Panc1 (cell line): ENCODE results near the gene TRAPPC6A. TPM values are rescaled to one million over a fixed set of nuclear protein-coding genes. Genes with fewer than 3 reads are reported as not detected.
A peak's percentile ranks its signal among the peaks of the same experiment; 100 is the strongest.

Experiments used
- ATAC-seq: fragments of 200-7000 bp; cut with Tn5 transposase; 2 replicates; pipeline ENCODE4 v1.9.1; 2020; ENCODE audit warnings: mild to moderate bottlenecking, moderate library complexity
- BruUV-seq: library from RNA; stranded (reverse); fragments of 400-500 nt; replicated peaks from 2 replicates; lab custom pipeline; 2021; lab: Mats Ljungman, UMichigan
- CTCF ChIA-PET: fragments of 300-600 bp; sonication (Branson Sonifier 250); formaldehyde crosslinking; loops from one replicate; lab custom pipeline; 2022; ENCODE audit warnings: antibody characterized with exemption; lab: Charles Lee
- POLR2A ChIA-PET: fragments of 300-600 bp; sonication (Branson Sonifier 250); formaldehyde crosslinking; loops from one replicate; lab custom pipeline; 2022; ENCODE audit warnings: antibody characterized with exemption; lab: Charles Lee
- DNase-seq: peaks from one replicate; pipeline ENCODE4 v3.0.0-alpha.2; 2010; ENCODE audit warnings: low read depth, low spot score
- H3K27ac ChIP-seq: 2 replicates; pipeline ENCODE4 v1.5.1; 2011; ENCODE audit warnings: mild to moderate bottlenecking, low read length, inconsistent platforms
- H3K27me3 ChIP-seq: fragments of 200-500 bp; sonication (Bioruptor generic); 2 replicates; pipeline ENCODE4 v1.6.0; 2014; ENCODE audit warnings: low read length, inconsistent platforms; ENCODE audit not compliant: control insufficient read depth, insufficient read depth
- H3K36me3 ChIP-seq: fragments of 200-500 bp; sonication (Bioruptor generic); 2 replicates; pipeline ENCODE4 v1.5.1; 2014; ENCODE audit warnings: inconsistent platforms, mild to moderate bottlenecking, low read length, moderate library complexity; ENCODE audit not compliant: control insufficient read depth, insufficient read depth
- H3K4me1 ChIP-seq: 2 replicates; pipeline ENCODE4 v1.5.1; 2011; ENCODE audit warnings: inconsistent platforms, mild to moderate bottlenecking, low read length, moderate library complexity; ENCODE audit not compliant: control insufficient read depth, insufficient read depth
- H3K4me3 ChIP-seq, 2 experiments: 2 replicates each; pipeline ENCODE4 v1.5.1; 2011 to 2012; ENCODE audit warnings: low read depth in 2 of 2, low read length in 2 of 2, mild to moderate bottlenecking in 2 of 2, inconsistent platforms in 1 of 2, moderate library complexity in 1 of 2
- H3K9me3 ChIP-seq: fragments of 200-500 bp; sonication (Bioruptor generic); 2 replicates; pipeline ENCODE4 v1.5.1; 2014; ENCODE audit warnings: low read depth, mild to moderate bottlenecking, inconsistent platforms, low read length, moderate library complexity; ENCODE audit not compliant: control insufficient read depth, insufficient read depth
- POLR2AphosphoS5 ChIP-seq: IDR thresholded peaks from 2 replicates; pipeline ENCODE4 v1.6.1; 2012; ENCODE audit warnings: mild to moderate bottlenecking, low read depth, low read length, moderate library complexity
- SIN3A ChIP-seq: IDR thresholded peaks from 2 replicates; pipeline ENCODE4 v1.6.1; 2012; ENCODE audit warnings: low read depth, mild to moderate bottlenecking, low read length, moderate library complexity, borderline replicate concordance; ENCODE audit not compliant: insufficient read depth
- TCF7L2 ChIP-seq: IDR thresholded peaks from 2 replicates; pipeline ENCODE4 v1.6.1; 2011; ENCODE audit warnings: mild to moderate bottlenecking, low read depth, low read length, inconsistent platforms
- in situ Hi-C: cut with HindIII; loops from 2 replicates; pipeline ENCODE4 v1.10.0; 2016; ENCODE audit warnings: low sequenced_read_pairs, low pct_unique_long_range_greater_than_20kb
- intact Hi-C: fragments of 100-400 bp; cut with micrococcal nuclease; formaldehyde crosslinking; loops from one replicate; pipeline ENCODE4 v1.10.0; 2022; ENCODE audit not compliant: unreplicated experiment
- total RNA-seq: library from RNA; stranded (reverse); gene quantifications from one replicate; pipeline ENCODE4 v1.2.1, GENCODE V29; 2021; ENCODE audit not compliant: unreplicated experiment
- TF ChIP-seq, protein P1 (sequence below): fragments of 450-650 bp; IDR thresholded peaks from 2 replicates; pipeline ENCODE4 v1.5.1; 2017; ENCODE audit warnings: mild to moderate bottlenecking
- TF ChIP-seq, protein P2 (sequence below), 2 experiments: IDR thresholded peaks; 2 replicates each; pipeline ENCODE4 v1.6.1; 2011 to 2012; ENCODE audit warnings: low read depth in 2 of 2, control low read depth in 1 of 2, low read length in 1 of 2, mild to moderate bottlenecking in 1 of 2, moderate library complexity in 1 of 2; ENCODE audit not compliant: insufficient read depth in 1 of 2

TRAPPC6A gene
- total RNA-seq, 1 experiment from 2014 or later = 24.7 TPM

DNA sequence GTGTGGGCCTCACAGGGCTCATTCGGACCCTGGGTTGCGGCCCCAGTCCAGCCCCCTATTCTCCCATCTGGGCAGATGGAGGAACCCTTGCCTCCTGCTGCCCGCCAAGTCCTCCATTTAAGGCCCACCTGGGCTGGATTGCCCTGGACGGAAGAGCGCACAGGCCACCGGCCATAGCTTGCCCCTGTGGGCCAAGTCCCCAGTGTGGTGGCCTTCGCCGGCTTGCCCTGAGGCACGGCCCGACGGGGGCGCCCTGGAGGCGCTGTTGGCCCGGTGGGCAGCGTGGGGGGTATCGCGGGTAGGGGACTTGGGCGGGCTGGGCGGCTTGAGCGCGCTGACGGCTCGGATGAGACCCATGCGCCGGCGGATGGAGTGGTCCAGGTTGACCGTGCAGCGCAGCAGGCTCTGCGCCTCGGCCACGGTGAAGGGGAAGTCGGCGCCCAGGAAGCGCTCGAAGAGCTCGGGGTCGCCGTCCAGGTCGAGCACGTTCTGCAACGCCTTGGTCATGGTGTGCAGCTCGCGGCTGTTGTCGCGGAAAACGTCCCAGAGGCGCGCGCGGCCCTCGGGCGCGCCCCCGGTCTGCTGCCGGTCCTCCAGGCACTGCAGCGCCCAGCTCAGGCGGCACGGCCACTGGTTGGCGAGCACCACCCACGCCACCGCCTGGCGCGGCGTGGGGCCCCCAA is 26.1 kb downstream of the TRAPPC6A start:
- POLR2A ChIA-PET = no interaction called here
- TF ChIP-seq, protein P1, sequence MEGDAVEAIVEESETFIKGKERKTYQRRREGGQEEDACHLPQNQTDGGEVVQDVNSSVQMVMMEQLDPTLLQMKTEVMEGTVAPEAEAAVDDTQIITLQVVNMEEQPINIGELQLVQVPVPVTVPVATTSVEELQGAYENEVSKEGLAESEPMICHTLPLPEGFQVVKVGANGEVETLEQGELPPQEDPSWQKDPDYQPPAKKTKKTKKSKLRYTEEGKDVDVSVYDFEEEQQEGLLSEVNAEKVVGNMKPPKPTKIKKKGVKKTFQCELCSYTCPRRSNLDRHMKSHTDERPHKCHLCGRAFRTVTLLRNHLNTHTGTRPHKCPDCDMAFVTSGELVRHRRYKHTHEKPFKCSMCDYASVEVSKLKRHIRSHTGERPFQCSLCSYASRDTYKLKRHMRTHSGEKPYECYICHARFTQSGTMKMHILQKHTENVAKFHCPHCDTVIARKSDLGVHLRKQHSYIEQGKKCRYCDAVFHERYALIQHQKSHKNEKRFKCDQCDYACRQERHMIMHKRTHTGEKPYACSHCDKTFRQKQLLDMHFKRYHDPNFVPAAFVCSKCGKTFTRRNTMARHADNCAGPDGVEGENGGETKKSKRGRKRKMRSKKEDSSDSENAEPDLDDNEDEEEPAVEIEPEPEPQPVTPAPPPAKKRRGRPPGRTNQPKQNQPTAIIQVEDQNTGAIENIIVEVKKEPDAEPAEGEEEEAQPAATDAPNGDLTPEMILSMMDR = no peak
- TF ChIP-seq POLR2AphosphoS5 = no peak
- Histone ChIP-seq H3K36me3 (no peaks in the 10 kb centered on the region), H3K27ac (no peak overlapping the region), H3K9me3 (no peaks in the 10 kb centered on the region), H3K4me3 (no peak overlapping the region), H3K27me3 (no peaks in the 10 kb centered on the region), H3K4me1 (no peaks in the 10 kb centered on the region)
- in situ Hi-C loops = no loop called here
- ATAC-seq = no peak
- DNase-seq = no peak
- BruUV-seq = no TSS peak
- intact Hi-C loops = no loop called here
- CTCF ChIA-PET = interaction anchor here (0.5 to 0.6 kb wide), 2 partner anchors 55 to 72 kb away, joined by 3 to 7 read pairs; no protein-coding TSS in a partner anchor

DNA sequence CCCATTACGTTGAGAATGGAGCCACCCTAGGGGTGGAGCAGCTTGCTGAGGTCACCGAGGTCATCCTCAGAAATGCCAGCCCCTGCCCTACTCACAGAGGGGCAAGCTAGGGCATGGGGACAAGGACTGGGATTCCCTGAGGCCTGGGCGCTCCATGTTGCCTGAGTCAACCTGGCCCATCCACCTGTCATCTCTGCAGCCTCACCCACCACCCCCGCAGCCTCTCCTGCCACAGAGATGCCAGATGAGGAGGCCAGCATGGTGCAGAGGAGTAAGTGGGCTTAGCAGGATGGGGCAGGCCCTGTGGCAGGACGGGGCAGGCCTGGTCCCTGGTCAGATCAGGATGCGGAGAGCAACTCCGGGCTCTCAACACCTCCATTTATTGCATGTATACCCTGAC is 26.7 kb downstream of the TRAPPC6A start:
- no peaks in the 10 kb centered on the region for H3K4me1 ChIP-seq
- H3K9me3 ChIP-seq = no peaks in the 10 kb centered on the region
- H3K27me3 ChIP-seq = no peaks in the 10 kb centered on the region
- no TSS peak for BruUV-seq
- in situ Hi-C loops (no loop called here), intact Hi-C loops (no loop called here)
- H3K4me3 ChIP-seq = no peak overlapping the region
- CTCF ChIA-PET = no interaction called here
- POLR2A ChIA-PET = no interaction called here
- no peak overlapping the region for H3K27ac ChIP-seq
- DNase-seq (no peak), ATAC-seq (no peak)
- no peak for TF ChIP-seq SIN3A
- H3K36me3 ChIP-seq = no peaks in the 10 kb centered on the region; the same call in 1 of the 2 replicates

DNA sequence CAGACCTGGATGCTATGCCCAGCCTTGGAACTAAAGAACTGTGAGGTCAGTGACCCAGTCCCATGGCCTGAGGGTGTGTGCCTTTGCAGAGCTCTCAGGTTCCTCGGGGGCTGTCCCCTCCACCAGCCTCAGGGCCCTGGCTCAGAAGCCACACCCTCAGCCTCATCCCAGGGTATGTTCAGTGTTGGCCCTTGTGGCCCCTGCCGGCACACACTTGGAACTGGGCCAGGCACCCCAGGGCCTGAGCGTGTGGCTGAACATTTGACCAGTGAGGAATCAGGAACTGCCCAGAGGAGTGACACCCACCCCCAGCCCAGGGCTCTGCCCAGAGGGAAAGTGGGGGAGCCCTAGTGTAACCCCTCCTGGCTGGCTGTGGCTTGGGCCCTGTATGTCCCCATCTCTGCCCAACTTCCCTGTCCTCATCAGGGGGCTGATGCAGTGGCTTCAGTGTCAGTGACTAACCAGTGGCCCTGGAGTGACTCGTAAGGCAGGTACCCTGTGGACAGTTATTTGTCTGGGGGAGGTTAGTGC is 27.2 kb downstream of the TRAPPC6A start:
- Histone ChIP-seq H3K27me3 (no peaks in the 10 kb centered on the region), H3K27ac (no peak overlapping the region), H3K4me1 (no peaks in the 10 kb centered on the region), H3K4me3 (no peak overlapping the region), H3K9me3 (no peaks in the 10 kb centered on the region), H3K36me3 (no peaks in the 10 kb centered on the region; the same call in 1 of the 2 replicates)
- in situ Hi-C loops = no loop called here
- TF ChIP-seq SIN3A (no peak), POLR2AphosphoS5 (no peak), TCF7L2 (no peak)
- TF ChIP-seq, protein P1 = no peak
- TF ChIP-seq, protein P2, sequence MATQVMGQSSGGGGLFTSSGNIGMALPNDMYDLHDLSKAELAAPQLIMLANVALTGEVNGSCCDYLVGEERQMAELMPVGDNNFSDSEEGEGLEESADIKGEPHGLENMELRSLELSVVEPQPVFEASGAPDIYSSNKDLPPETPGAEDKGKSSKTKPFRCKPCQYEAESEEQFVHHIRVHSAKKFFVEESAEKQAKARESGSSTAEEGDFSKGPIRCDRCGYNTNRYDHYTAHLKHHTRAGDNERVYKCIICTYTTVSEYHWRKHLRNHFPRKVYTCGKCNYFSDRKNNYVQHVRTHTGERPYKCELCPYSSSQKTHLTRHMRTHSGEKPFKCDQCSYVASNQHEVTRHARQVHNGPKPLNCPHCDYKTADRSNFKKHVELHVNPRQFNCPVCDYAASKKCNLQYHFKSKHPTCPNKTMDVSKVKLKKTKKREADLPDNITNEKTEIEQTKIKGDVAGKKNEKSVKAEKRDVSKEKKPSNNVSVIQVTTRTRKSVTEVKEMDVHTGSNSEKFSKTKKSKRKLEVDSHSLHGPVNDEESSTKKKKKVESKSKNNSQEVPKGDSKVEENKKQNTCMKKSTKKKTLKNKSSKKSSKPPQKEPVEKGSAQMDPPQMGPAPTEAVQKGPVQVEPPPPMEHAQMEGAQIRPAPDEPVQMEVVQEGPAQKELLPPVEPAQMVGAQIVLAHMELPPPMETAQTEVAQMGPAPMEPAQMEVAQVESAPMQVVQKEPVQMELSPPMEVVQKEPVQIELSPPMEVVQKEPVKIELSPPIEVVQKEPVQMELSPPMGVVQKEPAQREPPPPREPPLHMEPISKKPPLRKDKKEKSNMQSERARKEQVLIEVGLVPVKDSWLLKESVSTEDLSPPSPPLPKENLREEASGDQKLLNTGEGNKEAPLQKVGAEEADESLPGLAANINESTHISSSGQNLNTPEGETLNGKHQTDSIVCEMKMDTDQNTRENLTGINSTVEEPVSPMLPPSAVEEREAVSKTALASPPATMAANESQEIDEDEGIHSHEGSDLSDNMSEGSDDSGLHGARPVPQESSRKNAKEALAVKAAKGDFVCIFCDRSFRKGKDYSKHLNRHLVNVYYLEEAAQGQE (IDR thresholded peaks at IDR 0.05; ENCODE audit: insufficient read depth in 1 of 2, low read depth in 2 of 2, low read length in 1 of 2) = no peak
- intact Hi-C loops = no loop called here
- no TSS peak for BruUV-seq
- DNase-seq = no peak
- CTCF ChIA-PET = no interaction called here
- ATAC-seq = peak; percentile 39
- POLR2A ChIA-PET = no interaction called here
